GM12872 (cell line): ENCODE data around the gene RAMP2.

Experiments used
- CTCF ChIP-seq: IDR thresholded peaks from 3 replicates; pipeline ENCODE4 v1.5.1; 2011; ENCODE audit warnings: low read depth, mild to moderate bottlenecking, low read length, moderate library complexity; ENCODE audit not compliant: insufficient read depth

Gene RAMP2

DNA sequence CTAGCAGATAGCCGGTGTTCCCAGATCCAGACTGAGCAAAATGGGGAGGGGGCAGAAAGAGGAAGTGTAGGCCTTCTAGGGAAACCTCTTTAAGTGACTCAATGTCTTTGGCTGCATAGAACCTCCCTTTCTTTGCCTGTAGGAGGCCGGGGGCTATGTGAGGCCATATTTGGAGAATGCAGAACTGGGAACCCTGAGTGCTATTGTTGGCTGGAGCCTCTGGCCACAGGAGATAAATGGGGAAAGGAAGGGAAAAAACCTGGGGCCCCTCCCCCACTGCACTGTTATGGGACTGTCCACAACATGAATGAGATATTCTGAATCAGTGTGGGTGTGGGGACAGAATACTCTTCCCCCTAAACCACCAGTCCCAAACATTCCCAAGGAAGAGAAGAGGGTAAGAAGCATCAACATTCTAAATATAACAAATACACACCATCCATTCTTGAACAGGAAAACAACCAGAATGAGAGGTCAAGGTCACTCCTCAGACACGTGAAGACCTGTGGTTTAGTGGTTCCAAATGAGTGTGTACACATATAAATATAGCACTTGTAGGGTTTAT is 14.6 kb downstream of the RAMP2 start:
- peak; percentile 14; the same call in 1 of the 3 replicates for TF ChIP-seq CTCF

- no peak for TF ChIP-seq CTCF
Observed at GRCh38 chr17:42778570-42778969, 17.5 kb downstream of the RAMP2 start.

GRCh38 chr17:42779304-42779935 is 18.4 kb downstream of the RAMP2 start:
- TF ChIP-seq CTCF = no peak

DNA sequence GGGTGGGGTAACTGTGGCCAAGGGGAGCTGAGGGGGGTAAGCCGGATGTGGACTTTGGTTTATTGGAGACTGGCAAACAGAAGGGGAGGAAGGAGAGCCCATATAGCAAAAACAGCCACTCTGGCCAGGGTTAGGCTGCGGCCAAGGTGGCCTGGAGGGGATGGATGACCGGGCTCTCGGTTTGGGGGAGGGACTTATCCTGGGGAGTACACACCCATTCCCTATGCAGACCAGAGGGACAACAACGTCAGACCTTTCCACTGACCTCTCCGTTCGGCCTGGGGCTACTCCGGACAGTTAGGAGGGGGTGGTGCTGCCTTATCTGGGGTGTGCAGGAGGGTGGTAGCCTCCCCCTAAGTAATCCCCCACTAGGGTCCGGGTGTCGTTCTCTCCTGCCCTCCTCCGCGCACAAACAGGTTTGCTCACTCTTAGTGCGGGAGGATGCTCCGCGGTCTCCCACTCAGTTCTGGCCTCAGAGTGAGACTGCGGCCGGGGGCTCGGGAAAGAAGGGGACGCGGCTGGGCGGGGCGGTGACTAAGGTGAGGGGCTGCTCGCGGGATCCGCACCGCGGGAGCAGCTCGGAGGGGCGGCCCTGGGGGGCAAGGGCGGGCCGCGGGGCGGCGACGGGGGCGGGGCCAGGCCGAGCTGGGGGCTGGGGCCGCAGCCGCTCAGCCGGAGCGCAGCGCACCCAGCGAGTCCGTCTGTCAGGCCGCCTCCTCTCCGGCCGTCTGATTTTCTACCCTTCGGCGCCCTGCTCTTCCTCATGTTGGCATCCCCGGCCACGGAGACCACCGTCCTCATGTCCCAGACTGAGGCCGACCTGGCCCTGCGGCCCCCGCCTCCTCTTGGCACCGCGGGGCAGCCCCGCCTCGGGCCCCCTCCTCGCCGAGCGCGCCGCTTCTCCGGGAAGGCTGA is 19.2 kb downstream of the RAMP2 start, which contains the start of gene WNK4:
WNK4 (plus strand) TSS at position 675 of the 915 bp plus-strand sequence; CDS start at position 764, 89 bp downstream.
- TF ChIP-seq CTCF = no peak

GRCh38 chr17:42780851-42781638 is 20.0 kb downstream of the RAMP2 start:
- TF ChIP-seq CTCF = no peak

DNA sequence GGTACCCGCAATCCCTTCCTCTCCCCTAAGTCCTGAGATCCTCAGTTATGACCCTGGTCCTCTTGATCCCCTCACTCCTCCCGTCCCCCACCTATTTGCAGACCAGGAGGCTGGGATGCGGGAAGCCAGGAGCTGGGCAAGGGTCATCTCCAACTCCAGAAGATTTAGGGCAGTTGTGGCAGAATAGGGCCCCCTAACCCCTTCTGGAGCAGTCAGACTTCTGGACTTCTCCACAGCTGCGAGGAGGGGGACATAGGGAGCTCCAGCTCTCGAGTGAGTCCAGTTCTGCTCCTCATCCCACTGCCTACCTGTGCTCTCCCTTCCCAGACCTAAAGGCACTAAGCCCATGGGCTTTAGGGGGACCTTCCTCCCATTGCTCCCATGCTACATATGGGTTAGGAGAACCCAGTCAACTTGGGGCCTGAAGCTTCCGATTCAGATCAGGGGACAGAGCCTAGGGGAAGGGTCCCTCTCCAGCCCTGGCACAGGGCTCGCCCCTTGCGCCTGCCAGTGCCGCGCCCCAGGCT is 20.7 kb downstream of the RAMP2 start:
- TF ChIP-seq CTCF = no peak
